Measurements from ENCODE around the gene GPR42. TPM values are rescaled to one million over a fixed set of nuclear protein-coding genes. Genes with fewer than 3 reads are reported as not detected.
"Not testable (repeated sequence)": the region's sequence is repeated elsewhere in the genome, so short reads cannot be mapped to it uniquely, and the experiment has no call there.

Gene GPR42
- total RNA-seq, 1 experiment from 2014 or later, result not detected

GRCh38 chr19:35369522-35369921, 1.3 kb upstream of the GPR42 start:
- no peak overlapping the region for H2AFZ ChIP-seq (ENCODE audit: low read depth, low read length, poor library complexity, severe bottlenecking)
- peaks cover 8% of the 10 kb centered on the region for H3K27me3 ChIP-seq (ENCODE audit: insufficient read depth, low read length)
- ChIA-PET RAD21 (ENCODE audit: low non-redundant PET in 1 of 2, low total read pairs in 2 of 2, uncharacterized antibody in 2 of 2, unreplicated experiment in 2 of 2) (no interaction called here), POLR2A (no interaction called here), CTCF (no interaction called here)
- no peak overlapping the region for H3K4me3 ChIP-seq (replicated peaks in 1 of 2; ENCODE audit: low read depth in 1 of 2, low read length in 2 of 2)
- DNase-seq (ENCODE audit: low read depth, low spot score) (no peak), ATAC-seq (no peak)
- intact Hi-C loops (cut with micrococcal nuclease), result no loop called here
- H3K27ac ChIP-seq (ENCODE audit: low read depth, low read length), result no peak overlapping the region
- H3K4me2 ChIP-seq (ENCODE audit: low read length), result no peak overlapping the region
- BruUV-seq (replicated peaks), result no TSS peak
- H3K9ac ChIP-seq (ENCODE audit: low read length), result no peak overlapping the region
- H3K9me3 ChIP-seq (ENCODE audit: control insufficient read depth in 1 of 2, insufficient read depth in 1 of 2, low read depth in 1 of 2, low read length in 2 of 2), result no peaks in the 10 kb centered on the region
- no peaks in the 10 kb centered on the region for H3K79me2 ChIP-seq (ENCODE audit: insufficient read depth, low read length)
- no peaks in the 10 kb centered on the region for H3K36me3 ChIP-seq (ENCODE audit: control insufficient read depth in 1 of 2, insufficient read depth in 2 of 2, low read length in 2 of 2)
- TF ChIP-seq, protein P1, sequence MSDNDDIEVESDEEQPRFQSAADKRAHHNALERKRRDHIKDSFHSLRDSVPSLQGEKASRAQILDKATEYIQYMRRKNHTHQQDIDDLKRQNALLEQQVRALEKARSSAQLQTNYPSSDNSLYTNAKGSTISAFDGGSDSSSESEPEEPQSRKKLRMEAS (IDR thresholded peaks at IDR 0.05), result no peak
- TF ChIP-seq SP1 (IDR thresholded peaks at IDR 0.05; ENCODE audit: low read depth) (no peak), ZNF274 (IDR thresholded peaks at IDR 0.05; ENCODE audit: low read depth, low read length) (no peak)
- H3K9me2 ChIP-seq (ENCODE audit: insufficient read depth), result no peaks in the 10 kb centered on the region
- peaks cover 0 to under 1% of the 10 kb centered on the region in 2 experiments; a peak in 1 of 4 replicates for H3K4me1 ChIP-seq (ENCODE audit: control insufficient read depth in 1 of 2, insufficient read depth in 2 of 2, low read length in 2 of 2)
- H4K20me1 ChIP-seq (ENCODE audit: insufficient read depth), result no peaks in the 10 kb centered on the region

DNA sequence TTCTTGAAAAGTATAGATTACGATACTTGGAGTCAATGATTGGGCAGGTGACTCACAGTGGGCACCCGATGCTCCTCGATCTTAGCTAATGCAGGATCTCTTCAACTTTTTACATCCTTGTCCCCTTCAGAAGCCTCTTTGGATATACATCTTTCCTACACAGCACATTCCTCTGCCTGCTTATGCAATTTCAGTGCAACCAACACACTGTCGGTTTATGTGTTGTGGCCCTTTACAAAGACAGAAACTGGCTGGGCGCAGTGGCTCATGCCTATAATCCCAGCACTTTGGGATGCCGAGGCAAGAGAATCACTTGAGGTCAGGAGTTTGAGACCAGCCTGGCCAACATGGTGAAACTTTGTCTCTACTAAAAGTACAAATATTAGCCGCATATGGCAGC, 2.6 kb downstream of the GPR42 start:
- Histone ChIP-seq H3K27me3 (ENCODE audit: insufficient read depth, low read length) (peaks cover 5% of the 10 kb centered on the region; the same call in 1 of the 2 replicates), H4K20me1 (ENCODE audit: insufficient read depth) (no peaks in the 10 kb centered on the region), H3K9me2 (ENCODE audit: insufficient read depth) (no peaks in the 10 kb centered on the region), H3K4me3 (replicated peaks in 1 of 2; ENCODE audit: low read depth in 1 of 2, low read length in 2 of 2) (no peak overlapping the region), H3K4me1 (ENCODE audit: control insufficient read depth in 1 of 2, insufficient read depth in 2 of 2, low read length in 2 of 2) (peaks cover 0 to 11% of the 10 kb centered on the region in 2 experiments; a peak in 2 of 4 replicates), H2AFZ (ENCODE audit: low read depth, low read length, poor library complexity, severe bottlenecking) (no peak overlapping the region), H3K9me3 (ENCODE audit: control insufficient read depth in 1 of 2, insufficient read depth in 1 of 2, low read depth in 1 of 2, low read length in 2 of 2) (no peaks in the 10 kb centered on the region), H3K36me3 (ENCODE audit: control insufficient read depth in 1 of 2, insufficient read depth in 2 of 2, low read length in 2 of 2) (no peaks in the 10 kb centered on the region), H3K27ac (ENCODE audit: low read depth, low read length) (no peak overlapping the region), H3K9ac (ENCODE audit: low read length) (no peak overlapping the region), H3K4me2 (ENCODE audit: low read length) (no peak overlapping the region), H3K79me2 (ENCODE audit: insufficient read depth, low read length) (no peaks in the 10 kb centered on the region)
- intact Hi-C loops (cut with micrococcal nuclease), result no loop called here
- no TSS peak for BruUV-seq (replicated peaks)
- ATAC-seq, result no peak
- ChIA-PET POLR2A (no interaction called here), CTCF (no interaction called here), RAD21 (ENCODE audit: low non-redundant PET in 1 of 2, low total read pairs in 2 of 2, uncharacterized antibody in 2 of 2, unreplicated experiment in 2 of 2) (no interaction called here)
- DNase-seq (ENCODE audit: low read depth, low spot score), result no peak
- TF ChIP-seq SIN3A (IDR thresholded peaks at IDR 0.05; ENCODE audit: low read depth) (no peak), FOSL1 (IDR thresholded peaks at IDR 0.05; ENCODE audit: low read depth) (no peak), TCF7L2 (IDR thresholded peaks at IDR 0.05; ENCODE audit: borderline replicate concordance, extremely low read depth, insufficient read depth, insufficient read length) (no peak), JUND (IDR thresholded peaks at IDR 0.05) (no peak), ELF1 (IDR thresholded peaks at IDR 0.05; ENCODE audit: borderline replicate concordance, low read depth) (no peak), ZFX (IDR thresholded peaks at IDR 0.05) (no peak)
- TF ChIP-seq, protein P1 (IDR thresholded peaks at IDR 0.05), result no peak

DNA sequence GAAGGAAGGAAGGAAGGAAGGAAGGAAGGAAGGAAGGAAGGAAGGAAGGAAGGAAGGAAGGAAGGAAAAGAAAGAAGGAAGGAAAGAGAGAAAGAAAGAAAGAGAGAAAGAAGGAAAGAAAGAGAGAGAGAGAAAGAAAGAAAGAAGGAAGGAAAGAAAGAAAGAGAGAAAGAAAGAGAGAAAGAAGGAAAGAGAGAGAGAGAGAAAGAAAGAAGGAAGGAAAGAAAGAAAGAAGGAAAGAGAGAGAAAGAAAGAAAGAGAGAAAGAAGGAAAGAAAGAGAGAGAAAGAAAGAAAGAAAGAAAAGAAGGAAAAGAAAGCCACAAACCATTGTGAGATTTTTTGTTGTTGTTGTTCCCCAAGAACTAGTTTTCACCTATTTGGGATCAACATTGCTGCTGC, 3.2 kb downstream of the GPR42 start:
- not testable (repeated sequence) for H3K9me3 ChIP-seq (ENCODE audit: control insufficient read depth in 1 of 2, insufficient read depth in 1 of 2, low read depth in 1 of 2, low read length in 2 of 2)

More for the DNA sequence above, 3.2 kb downstream of the GPR42 start:
- H3K79me2 ChIP-seq (ENCODE audit: insufficient read depth, low read length); POLR2A ChIA-PET; ATAC-seq; H3K4me2 ChIP-seq (ENCODE audit: low read length); H3K9me2 ChIP-seq (ENCODE audit: insufficient read depth); BruUV-seq (replicated peaks); H2AFZ ChIP-seq (ENCODE audit: low read depth, low read length, poor library complexity, severe bottlenecking); H3K36me3 ChIP-seq (ENCODE audit: control insufficient read depth in 1 of 2, insufficient read depth in 2 of 2, low read length in 2 of 2); DNase-seq (ENCODE audit: low read depth, low spot score); H3K27me3 ChIP-seq (ENCODE audit: insufficient read depth, low read length); H3K27ac ChIP-seq (ENCODE audit: low read depth, low read length); intact Hi-C loops (cut with micrococcal nuclease); H3K4me3 ChIP-seq (replicated peaks in 1 of 2; ENCODE audit: low read depth in 1 of 2, low read length in 2 of 2); RAD21 ChIA-PET (ENCODE audit: low non-redundant PET in 1 of 2, low total read pairs in 2 of 2, uncharacterized antibody in 2 of 2, unreplicated experiment in 2 of 2); H4K20me1 ChIP-seq (ENCODE audit: insufficient read depth); H3K9ac ChIP-seq (ENCODE audit: low read length): not testable (repeated sequence)
- H3K4me1 ChIP-seq (ENCODE audit: control insufficient read depth in 1 of 2, insufficient read depth in 2 of 2, low read length in 2 of 2), result peaks cover 0 to 11% of the 10 kb centered on the region in 2 experiments; a peak in 2 of 4 replicates
- CTCF ChIA-PET, result interaction anchor here (1.2 to 1.6 kb wide), 3 partner anchors 16 to 121 kb away, joined by 3 to 5 read pairs (median 3); no protein-coding TSS in a partner anchor
